DMS53 (cell line): ENCODE measurements around the gene EFHC2.
"Not testable (repeated sequence)": the region's sequence is repeated elsewhere in the genome, so short reads cannot be mapped to it uniquely, and the experiment has no call there.

Experiments used
- DNase-seq: peaks from one replicate; lab custom pipeline; 2025; lab: John Stamatoyannopoulos, UW

The EFHC2 gene

DNA sequence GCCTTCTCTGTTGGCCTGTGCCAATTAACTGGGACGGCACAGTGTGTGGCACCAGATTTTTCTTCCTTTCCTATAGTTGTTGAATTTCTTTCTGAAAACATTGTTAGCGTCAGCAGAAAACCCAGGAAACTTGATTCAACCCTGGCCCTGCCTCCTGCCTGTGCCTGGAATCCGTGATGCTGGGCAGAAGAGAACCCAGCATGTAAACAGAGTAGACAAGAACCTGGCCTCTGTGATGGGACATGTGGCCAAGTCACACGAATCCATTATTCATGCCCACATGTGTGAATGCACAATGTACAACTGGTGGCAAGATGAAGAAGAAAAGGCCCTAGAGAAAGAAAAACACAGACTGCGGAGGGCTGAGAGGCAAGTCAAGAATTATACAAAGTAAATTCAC is 111.4 kb downstream of the EFHC2 start:
- no peak for DNase-seq

DNA sequence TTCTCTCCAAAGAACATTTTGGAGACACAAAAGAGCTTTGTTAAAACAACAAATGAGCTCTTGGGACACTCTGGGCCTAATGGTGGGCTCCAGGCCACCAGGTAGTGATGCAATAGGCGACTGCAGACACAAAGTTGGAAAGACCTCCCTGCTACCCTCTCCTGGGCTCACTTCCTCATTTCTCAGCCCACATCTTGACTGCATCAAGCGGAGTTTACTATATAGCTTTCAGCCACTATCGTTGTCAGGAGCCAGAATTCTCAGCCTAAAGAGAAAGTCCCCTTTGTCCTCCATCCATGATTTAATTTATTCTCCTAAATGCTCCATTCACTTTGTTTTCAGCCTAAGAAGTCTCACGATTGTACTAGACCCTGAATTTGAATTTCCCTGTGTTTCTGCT is 114.9 kb downstream of the EFHC2 start:
- no peak for DNase-seq

DNA sequence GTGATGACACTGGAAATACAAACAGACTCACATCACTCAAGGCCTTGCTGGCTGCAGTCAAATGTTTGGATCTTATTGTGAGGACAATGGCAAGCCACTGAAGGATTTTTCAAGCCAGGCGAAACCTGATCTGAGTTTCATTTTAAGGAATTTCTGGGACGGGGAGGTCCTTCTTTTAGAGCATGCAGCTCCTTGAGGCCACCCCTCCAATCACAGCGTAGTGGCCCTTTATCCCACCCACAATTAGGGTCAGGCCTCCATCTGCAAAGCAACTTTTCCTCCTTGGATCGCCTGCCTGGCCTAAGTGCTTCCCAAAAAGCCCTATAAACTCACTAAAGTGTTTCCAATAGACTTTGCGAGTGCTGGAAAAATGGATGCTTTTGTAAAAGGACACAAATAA is 115.5 kb downstream of the EFHC2 start:
- DNase-seq = no peak

DNA sequence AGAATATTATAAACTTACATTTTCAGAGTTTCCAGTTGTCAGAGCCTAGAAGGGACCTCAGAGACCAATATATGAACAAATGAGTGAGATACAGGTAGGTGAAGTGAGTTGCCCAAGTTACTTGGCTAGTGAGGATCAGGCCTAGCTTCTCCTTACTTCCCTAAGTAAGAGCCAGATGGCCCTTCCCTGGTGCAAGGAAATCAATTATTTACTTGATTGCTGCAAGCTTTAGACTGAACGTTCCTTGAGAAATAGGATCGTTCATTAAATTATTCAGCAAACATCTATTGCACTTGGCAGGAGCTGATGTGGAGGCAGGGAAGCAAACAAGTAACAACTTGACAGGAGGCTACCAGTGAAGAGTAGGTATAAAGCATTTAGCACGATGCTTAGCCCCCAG is 117.8 kb downstream of the EFHC2 start:
- no peak for DNase-seq

DNA sequence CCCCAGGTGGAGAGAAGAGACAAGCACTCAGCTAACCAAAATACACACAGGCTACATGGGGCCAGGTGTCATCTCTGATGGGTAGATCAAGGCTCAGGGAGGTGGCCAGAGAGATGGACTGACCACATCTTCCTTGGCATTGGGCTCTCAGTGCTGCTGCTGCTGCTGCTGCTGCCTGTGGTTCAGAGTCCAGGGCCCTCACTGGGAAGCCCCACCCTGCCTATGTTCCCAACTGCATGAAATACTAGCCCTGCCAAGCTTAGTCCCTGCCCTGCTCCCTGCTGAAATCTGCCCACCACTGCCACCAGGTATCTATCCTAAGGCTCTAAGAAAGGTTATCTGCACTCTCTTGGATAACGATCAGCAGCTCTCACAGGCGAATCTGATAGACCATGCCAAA is 118.7 kb downstream of the EFHC2 start:
- no peak for DNase-seq

DNA sequence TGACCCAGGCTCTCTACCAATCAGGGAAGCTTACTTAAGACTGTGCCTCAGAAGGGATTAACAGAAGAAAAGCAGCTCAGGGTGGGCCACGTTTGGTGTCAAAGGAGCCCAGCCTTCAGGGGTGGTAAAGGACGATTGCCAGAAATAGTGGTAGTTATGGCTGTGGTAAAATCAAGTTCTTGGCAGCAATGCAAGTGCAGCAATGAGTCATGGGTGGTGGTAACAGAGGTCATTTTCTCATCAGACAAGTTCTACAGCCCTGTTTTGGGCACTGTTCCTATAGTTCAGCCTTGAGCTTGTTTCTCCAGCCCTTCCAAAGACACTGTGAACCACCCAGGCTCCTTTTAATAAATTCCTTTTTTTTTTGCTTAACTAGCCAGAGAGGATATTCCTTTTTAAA is 120.3 kb downstream of the EFHC2 start:
- peak; percentile 21 for DNase-seq

DNA sequence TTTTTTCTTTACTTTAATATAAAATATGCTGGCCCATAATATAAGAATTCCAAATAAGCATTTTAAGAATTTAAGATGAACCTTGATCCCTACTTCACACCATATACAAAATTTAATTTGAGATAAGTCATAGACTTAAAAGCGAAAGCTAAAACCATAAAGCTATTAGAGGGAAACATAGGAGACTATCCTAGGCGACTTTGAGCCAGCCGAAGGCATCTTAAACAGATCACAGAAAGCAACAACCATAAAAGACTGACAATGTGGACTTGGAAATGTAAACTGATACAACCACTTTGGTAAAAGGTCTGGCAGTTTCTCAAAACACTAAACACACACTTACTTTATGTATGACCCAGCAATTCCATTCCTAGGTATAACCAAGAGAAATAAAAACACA is 125.0 kb downstream of the EFHC2 start:
- no peak for DNase-seq

DNA sequence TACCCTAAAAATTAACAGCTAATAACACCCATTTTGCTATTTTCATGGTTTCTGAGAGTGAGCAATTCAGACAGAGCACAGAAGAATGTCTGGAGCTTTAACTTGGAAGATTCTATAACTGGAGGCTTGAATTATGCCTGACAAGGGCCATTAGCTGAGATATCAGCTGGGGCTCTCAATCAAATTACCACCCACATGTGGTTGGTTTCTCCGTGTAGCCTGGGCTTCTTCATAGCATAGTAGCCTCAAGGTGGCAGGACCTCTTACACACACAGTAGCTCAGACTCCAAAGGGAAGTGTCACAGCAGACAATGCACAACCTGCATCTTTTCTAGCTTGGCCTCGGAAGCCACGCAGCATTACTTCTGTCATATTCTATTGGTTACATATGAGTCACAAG is 127.3 kb downstream of the EFHC2 start:
- no peak for DNase-seq

DNA sequence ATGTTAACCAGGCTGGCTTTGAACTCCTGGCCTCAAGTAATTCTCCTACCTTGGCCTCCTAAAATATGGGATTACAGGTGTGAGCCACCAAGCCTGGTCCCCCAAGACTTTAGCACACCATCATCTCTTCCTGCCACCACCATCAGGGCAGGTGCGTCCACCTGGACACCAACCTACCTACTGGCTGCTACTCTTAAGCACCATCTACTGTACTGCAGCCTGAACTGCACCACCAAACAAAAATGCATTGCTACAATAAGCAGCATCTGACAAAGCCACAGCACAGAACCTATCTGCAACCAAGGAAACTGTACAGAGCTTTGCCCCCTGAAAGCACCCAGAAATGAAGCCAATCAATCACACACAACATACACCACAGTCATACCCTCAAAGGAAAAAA is 139.7 kb downstream of the EFHC2 start:
- DNase-seq = peak; percentile 12

DNA sequence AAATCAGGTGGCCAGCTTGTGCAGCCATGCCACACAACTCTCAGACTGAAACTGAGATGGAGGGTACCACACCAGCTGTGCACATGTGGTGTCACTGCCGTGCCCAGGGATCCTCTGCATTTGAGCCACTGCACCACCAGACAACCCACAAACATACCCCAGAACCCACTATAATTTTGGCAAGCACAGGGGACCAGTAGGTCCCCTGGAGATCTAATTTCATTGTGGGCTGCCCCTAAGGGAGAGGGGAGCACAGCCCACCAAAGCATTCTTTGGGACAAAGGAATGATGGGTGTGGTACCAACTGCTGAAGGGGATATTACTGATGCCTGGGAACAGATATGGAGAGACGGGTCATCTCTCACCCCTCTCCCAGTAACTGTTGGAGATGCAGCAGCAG is 140.9 kb downstream of the EFHC2 start:
- no peak for DNase-seq

DNA sequence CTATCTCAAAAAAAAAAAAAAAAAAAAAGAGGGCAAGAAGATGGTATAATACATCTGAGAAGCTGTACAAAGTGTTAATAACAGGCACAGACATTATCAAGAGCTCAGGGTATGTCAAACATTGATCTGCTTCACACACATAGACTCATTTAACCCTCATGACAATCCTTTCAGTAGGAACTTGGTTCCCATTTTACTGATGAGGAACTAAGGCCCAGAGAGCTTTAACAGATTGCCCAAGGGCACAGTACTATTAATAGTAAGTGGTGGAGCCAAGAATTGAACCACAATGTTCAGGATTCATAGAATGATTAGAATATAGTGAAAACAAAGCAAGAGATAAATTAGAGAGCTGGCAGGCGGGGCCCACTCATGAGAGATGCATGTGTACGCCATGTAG is 154.4 kb downstream of the EFHC2 start:
- DNase-seq = no peak

DNA sequence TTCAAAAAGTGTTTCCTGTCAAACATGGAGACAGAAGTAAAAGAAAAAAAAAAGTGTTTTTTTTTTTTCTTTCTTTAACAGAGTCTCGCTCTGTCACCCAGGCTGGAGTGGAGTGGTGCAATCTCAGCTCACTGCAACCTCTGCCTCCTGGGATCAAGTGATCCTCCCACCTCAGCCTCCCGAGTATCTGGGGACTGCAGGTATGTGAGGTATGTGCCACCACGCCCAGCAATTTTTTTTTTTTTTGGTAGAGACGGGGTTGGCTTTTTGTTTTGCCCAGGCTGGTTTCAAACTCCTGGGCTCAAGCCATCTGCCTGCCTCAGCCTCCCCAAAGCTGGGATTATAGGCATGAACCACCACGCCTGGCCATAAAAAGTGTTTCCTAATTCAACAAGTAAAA is 155.6 kb downstream of the EFHC2 start:
- DNase-seq = not testable (repeated sequence)

DNA sequence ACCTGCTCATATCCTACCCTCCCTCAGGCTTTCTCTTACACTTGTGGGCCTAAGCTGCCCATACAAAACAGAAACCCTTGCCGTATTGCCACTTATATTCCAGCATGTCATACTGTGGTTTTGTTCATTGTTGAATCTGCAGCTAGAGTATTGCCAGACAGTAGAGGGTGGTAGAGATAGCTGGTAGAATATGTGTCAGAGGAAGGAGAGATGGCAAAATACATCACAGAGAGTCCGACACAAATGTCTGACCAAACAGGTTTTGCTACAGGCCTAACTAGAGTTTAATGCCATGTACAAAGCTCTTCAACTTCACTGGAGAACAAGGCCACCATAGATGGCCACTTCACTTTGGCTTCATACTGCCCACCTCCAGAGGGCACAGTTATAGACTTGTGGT is 160.1 kb downstream of the EFHC2 start:
- peak; percentile 45 for DNase-seq

DNA sequence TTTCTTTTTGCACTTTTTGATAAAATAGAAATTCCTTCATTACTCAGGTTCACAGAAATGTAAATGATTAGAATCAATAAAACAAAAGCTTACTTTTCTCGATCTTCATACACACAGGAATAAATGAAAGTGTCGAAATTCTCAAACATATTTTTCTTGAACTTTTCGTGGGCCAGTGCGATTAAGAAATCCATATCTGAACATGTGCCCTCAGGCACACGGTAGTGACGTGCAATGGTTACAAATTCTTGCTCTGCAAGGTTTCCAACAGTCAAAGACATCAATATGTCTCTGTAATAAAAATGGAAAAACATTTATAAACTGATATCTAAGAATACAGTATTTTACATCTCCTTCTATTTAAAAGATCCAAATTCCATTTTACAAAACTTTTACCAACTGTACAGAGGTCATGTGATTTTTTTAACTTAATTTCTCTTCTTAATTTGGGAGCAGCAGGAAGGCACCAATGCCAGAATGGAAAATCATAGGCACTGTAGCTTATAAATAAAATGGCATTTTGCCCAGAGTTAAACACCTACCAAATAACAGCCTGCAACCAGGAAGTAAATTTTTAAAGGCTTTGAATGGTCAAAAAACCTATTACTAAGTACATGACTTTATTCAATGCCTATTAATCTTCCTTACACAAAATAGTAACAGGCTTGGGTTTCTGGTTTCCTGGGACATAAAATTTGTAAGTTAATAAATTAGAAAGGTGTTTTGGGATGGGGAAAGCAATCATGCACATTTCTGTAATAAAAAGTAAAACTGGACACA is 165.0 kb downstream of the EFHC2 start:
- peak; percentile 9 for DNase-seq

DNA sequence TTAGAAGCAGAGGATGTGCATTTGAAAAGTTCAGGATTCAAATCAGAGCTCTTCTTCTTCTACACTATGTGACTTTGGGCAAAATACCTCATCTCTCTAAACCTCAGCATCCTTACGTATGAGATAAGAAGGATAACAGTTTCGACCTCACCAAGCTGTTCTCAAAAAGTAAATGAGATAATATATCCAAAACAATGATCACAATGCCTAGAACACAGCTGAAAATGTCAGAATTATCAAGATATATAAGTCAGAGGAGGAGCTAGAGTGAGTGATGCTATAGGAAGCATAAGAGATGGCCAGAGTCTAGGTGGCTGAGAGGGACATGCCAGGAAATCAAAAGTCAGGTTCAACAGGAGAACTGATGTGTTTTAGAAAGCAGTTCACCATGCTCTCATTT is 168.0 kb downstream of the EFHC2 start:
- DNase-seq = no peak

DNA sequence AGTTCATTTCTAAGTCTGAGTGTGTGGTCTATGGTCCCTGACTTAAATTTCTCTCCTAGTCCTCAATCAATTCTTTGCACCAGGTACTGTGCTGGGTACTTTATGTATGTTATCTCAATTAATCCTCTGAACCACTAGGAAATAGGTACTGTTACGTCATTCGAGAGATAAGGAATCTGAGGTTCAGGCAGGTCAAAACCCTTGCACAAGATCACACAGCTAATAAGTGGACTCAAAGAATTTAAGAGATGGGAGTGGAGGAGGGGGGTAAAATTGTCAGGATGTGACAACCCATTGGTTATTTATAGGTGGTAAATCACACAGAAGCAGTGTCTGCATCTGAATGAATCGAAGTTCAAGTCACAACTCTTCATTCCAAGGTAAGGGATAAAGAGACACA is 169.4 kb downstream of the EFHC2 start:
- DNase-seq = no peak

DNA sequence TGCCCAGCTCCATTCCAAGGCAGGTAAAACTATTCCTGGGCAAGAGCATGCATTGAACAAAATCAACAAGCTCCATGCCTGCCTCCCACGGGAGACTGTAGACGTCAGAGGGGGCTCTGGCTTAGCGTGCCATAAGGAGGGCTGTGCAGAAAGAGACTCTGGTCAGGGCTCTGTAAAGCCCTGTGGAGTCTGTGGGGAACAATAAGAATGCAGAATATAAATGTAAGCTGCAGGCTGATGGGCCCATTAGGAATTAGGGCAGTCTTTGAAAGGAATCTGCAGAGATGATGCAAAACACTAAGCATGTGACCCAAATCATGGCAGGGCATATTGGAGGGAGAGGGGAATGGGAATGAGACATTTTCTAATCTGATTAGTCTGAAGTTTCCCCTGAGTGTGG is 170.3 kb downstream of the EFHC2 start:
- DNase-seq = no peak

DNA sequence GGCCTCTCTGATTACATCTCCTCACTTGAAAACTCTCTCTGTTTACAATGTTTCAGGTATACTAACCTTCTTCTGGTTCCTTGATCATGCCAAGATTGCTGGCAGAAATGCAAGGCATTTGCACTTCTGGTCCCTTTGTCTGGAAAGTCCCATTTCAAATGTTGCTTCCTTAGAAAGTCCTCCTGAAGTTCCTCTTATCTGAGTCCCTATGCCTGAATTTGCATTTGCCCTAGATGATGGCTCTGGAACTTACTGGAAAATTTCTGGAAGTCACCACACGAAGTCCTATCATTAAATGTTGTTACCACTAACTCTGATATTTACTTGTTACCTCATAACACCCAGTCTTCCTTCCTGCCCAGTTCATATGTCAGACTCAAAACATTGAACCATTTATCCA is 176.4 kb downstream of the EFHC2 start:
- DNase-seq = no peak

DNA sequence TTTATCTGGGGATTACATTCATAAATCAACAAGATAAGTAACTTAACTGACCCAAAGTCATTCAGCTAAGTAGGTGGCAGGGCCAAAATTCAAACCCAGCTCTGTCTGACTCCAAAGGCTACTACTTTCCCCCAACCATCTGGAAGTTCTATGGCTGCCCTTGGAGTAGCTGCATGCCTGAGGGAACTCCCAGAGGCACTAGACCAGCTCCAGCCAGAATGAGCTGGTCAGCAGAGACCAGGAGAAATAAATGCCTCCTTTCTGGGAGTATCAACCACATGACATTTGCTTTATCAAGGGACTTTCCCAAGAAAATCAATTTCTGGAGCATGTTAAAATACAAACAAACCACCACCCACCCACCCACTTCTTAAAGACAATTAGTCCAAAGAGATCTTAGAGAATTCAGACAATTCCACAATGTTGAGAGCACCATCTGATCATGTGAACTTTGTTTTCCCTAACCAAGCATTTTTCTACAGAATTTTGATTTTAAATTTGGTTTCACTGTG is 180.5 kb downstream of the EFHC2 start:
- no peak for DNase-seq

DNA sequence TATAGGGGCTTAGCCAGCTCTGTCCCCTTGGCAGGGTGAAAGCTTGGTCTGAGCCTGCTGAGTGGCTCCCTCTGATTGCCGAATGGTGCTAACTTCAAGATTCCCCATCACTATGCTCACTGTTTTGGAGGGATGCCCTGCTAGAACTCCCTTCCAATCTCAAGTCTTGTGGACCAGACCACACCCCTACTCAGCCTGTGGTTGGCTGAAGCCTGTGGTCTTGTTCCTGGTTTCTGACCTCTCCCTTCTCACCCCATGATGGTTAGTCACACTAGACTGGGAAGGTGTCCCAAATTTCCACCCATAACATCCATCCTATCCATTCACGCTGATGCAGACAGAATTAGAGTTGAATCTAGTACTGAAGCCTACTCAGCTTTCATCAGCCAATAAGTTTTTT is 185.6 kb downstream of the EFHC2 start:
- no peak for DNase-seq

DNA sequence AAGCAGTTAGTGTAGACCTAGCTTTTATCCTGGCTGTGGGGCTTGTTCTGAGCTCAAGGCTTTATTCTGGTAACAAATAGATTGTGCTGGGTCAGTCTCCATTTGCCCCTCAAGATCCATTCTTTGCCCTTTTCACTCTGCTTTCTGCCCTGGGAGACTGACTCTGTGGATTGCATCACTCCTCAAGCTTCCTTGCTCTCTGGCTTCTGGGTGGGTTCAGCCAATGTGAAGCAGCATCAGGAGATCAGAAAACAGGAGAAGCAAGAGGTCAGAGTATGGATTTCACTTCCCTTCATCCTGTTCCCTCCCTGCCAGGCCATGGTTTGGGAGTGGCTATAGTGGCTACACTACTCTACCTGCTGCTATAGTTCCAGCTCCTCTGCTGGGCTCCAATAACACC is 186.2 kb downstream of the EFHC2 start:
- DNase-seq = no peak

DNA sequence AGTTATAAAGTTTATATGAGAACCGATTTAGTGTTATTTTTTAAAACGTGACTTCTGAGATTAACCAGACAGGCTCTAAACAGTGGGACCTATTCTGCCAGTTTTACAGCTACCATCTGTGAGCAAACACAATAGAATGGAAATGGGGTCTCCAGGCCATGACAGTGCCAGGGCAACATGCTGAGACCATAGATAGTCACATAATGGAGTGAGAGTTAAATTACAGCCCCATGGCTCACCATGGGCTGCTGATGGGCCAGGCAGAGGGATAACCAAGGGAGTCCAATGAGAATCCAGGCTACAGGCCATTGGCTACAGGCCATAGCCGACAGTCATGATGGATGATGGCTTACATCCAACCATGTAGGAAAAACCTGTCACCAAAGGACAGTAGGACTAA is 186.7 kb downstream of the EFHC2 start:
- DNase-seq = no peak

DNA sequence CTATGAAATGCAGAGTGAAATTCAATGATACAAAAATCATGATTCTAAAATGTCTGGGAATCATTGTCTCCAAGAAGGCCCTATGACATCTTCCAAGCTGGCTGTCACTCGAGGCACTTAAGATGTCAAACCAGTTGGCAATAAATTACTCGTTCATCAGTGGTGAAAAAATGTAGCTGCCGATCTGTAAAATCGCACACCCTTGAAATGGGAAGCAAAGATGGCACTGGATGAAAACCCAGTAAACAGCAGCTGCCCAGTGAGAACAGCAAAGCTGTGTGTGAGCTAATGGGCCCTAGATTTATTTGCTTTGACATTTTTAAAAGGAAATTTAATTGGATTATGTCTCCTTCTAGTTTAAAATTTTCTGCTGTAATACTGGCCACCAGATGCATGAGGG is 188.3 kb downstream of the EFHC2 start:
- no peak for DNase-seq

DNA sequence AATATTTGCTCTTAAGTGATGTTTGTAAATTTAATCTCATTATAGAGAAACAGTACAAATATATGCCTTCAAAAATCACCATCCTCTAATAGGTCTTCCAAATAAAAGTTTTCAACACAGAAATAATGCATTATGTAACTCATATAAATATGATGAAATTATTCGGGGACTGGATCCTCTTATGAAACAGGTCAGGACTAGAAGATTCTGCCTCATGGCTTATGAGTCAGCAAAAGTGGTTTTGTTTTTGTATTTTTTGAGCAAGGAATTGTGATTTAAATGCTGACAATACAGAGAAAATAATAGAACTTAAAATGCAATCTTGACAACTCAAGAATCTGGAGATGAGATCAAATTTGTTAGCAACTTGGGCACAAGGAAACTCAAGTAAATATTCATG is 190.6 kb downstream of the EFHC2 start:
- no peak for DNase-seq
